ENCODE results near the gene AAMP.

DNA sequence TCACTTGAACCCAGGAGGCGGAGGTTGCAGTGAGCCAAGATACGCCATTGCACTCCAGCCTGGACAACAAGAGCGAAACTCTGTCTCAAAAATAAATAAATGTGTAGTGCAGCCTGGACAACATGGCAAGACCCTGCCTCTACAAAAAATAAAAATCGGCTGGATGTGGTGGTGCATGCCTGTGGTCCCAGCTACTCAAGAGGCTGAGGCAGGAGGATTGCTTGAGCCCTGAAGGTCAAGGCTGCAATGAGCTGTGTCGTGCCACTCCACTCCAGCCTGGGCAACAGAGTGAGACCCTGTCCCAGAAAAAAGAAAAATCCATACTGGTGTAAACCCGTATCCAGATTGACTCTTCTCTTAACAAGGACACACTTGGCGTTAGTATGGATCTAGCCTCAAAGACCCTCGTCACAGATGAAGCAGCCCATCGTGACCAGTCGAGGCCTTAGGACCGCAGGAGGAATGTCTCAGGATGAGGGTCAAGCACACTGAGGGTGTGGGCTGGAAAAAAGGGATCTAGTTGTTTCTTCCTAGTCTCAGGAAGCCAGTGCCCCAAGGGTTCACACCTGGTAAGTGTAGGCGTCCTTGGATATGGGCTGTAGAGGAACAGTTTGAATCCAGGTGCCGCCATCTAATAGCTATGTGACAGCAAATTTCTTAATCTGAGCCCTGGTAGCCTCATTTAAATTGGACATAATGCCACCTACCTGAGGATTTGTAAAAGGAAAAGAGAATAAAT lies 13.2 kb downstream of the AAMP start:
- TF ChIP-seq, protein P1, sequence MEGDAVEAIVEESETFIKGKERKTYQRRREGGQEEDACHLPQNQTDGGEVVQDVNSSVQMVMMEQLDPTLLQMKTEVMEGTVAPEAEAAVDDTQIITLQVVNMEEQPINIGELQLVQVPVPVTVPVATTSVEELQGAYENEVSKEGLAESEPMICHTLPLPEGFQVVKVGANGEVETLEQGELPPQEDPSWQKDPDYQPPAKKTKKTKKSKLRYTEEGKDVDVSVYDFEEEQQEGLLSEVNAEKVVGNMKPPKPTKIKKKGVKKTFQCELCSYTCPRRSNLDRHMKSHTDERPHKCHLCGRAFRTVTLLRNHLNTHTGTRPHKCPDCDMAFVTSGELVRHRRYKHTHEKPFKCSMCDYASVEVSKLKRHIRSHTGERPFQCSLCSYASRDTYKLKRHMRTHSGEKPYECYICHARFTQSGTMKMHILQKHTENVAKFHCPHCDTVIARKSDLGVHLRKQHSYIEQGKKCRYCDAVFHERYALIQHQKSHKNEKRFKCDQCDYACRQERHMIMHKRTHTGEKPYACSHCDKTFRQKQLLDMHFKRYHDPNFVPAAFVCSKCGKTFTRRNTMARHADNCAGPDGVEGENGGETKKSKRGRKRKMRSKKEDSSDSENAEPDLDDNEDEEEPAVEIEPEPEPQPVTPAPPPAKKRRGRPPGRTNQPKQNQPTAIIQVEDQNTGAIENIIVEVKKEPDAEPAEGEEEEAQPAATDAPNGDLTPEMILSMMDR (conservative IDR thresholded peaks at IDR 0.05), result no peak
- no peak for TF ChIP-seq EZH2 (IDR thresholded peaks at IDR 0.05; ENCODE audit: low read depth)

Data from PC-9 (cell line).